NK-92 (cell line): ENCODE data around the gene ATF6.
"Not testable (repeated sequence)": the region's sequence is repeated elsewhere in the genome, so short reads cannot be mapped to it uniquely, and the experiment has no call there.

Source experiments
- DNase-seq: peaks from one replicate; lab custom pipeline; 2025; ENCODE audit not compliant: unreplicated experiment; lab: John Stamatoyannopoulos, UW

The ATF6 gene

GRCh38 chr1:161777261-161777660 lies 11.1 kb downstream of the ATF6 start:
- no peak for DNase-seq

- no peak for DNase-seq
Measured at GRCh38 chr1:161778522-161778921, 12.4 kb downstream of the ATF6 start.

- DNase-seq = no peak
Measured at GRCh38 chr1:161779393-161779792, 13.3 kb downstream of the ATF6 start.

GRCh38 chr1:161781995-161782394 lies 15.9 kb downstream of the ATF6 start:
- DNase-seq = no peak

DNA sequence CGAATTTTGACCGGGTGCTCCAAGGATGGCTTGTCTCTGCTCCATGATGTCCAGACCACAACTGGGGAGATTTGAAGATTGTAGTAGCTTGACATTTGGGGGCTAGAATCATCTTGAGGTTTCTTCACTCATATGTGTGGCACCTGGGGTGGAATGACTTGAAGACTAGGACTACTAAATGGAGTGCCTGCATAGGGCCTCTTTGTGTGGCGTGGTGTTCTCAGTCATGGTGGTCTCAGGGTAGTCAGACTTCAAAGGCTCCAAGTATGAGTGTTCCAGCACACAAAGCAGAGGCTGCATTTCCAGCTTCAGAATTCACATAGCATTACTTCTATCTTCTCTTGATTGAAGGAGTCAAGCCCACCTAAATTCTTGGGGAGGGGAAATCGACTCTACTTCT lies 16.8 kb downstream of the ATF6 start:
- DNase-seq = no peak

DNA sequence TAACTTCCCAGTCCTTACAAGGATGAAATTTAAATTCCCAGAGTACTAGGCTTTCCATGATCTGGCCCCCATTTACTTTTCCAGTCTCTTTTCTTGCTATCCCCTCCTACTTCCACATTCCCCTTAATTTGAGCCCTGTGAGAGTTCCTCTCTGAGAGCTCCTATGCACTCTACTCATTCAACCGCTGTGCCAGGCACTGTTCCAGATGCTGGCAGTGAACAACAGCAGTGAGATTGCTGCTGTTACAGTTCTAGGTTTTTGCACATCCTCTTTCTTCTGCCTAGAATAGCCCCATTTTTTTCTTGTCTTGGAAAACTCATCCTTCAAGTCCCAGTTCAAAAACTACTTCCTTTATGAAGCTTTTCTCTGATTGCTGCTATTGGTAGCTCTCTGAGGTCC lies 18.8 kb downstream of the ATF6 start:
- no peak for DNase-seq

GRCh38 chr1:161787355-161787754 lies 21.2 kb downstream of the ATF6 start:
- DNase-seq = no peak

GRCh38 chr1:161790587-161791317 lies 24.6 kb downstream of the ATF6 start:
- DNase-seq = no peak

GRCh38 chr1:161791904-161792655 lies 26.0 kb downstream of the ATF6 start:
- DNase-seq = no peak

GRCh38 chr1:161792740-161793139 lies 26.6 kb downstream of the ATF6 start:
- DNase-seq = no peak

DNA sequence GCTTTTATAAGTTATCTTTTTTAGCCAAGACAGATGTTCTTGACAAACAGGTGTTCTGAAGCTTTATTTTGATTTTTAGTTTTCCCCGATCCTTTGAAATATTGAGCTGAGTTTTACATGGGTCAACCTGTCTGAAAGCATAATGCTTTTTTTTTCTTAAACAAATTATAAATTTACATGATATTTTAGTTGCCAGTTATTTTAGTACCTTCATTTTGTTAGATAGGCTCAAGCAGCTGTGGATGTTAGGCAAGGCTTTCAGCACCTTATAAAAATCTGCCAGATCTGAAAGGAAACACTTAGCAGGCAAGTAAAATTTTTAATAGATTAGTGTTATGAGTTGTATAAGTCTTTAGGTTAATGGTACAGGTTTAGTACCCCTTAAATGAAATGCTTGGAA lies 33.7 kb downstream of the ATF6 start:
- no peak for DNase-seq

DNA sequence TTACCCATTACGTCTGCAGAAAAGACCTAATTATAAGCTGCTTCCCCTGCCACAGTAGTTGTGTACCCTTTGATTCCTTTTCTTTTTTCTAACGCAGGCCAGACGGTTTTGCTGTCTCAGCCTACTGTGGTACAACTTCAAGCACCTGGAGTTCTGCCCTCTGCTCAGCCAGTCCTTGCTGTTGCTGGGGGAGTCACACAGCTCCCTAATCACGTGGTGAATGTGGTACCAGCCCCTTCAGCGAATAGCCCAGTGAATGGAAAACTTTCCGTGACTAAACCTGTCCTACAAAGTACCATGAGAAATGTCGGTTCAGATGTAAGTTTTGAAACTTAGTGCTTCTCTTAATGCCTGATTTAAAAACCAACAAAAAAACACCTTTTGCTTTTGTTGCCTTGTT lies 35.8 kb downstream of the ATF6 start:
- no peak for DNase-seq

- no peak for DNase-seq
Measured at GRCh38 chr1:161803181-161803580, 37.1 kb downstream of the ATF6 start.

DNA sequence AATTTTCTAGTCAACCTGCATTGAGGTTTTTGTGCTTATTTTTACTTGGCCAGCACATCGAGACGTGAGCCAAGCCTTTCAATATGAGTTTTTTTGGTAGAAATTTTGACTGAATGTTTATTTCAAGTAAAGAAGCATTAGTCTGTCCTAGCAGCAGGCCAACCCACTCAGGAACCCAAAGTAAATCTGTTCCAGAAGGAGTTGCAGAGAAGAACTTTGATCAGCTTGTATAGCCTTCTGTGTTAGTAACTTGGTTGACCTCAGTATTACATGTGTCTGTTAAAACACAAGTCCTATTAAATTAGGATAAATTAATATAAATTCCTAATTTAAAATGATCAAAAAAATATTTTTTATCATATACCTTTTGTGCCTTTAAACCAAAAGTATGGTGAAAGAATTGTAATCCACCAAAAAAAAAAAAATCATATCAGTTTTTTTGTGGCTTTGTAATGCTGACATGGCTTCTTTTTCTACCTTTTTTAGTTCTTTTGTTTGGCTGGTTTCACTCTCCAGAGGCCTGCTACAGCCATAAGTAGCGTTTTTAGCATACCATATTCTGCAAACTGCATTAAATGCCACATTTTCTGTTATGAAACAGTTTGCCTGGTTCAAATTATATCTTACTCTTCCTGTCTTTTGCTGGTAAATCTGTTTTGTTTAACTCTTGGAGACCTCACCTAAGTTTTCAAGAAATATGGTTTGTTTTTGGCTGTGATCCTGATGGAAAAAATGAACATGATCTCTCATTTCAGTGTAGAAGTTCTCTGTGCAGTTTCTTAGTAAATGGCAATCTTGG lies 39.5 kb downstream of the ATF6 start:
- no peak for DNase-seq

DNA sequence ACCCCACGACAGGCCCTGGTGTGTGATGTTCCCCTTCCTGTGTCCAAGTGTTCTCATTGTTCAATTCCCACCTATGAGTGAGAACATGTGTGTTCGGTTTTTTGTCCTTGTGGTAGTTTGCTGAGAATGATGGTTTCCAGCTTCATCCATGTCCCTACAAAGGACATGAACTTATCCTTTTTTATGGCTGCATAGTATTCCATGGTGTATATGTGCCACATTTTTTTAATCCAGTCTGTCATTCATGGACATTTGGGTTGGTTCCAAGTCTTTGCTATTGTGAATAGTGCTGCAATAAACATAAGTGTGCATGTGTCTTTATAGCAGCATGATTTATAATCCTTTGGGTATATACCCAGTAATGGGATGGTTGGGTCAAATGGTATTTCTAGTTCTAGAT lies 43.1 kb downstream of the ATF6 start:
- not testable (repeated sequence) for DNase-seq

- not testable (repeated sequence) for DNase-seq
Measured at GRCh38 chr1:161809656-161810055, 43.5 kb downstream of the ATF6 start.

DNA sequence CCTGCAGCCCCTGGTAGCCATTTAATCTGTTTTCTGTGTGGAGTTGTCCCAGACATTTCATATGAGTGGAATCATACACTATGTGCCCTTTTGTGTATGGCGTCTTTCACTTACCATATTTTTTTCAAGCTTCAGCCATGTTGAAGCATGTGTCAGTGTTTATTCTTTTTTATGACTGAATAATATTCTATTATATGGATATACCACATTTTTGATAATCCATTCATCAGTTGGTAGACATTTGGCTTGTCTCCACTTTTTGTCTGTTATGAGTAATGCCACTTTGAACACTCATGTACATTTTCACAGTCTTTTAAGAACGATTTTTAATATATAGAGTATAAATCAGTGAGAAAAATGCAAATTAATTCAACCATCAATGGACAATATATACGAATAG lies 44.7 kb downstream of the ATF6 start:
- DNase-seq = no peak

- DNase-seq = no peak
Measured at GRCh38 chr1:161816201-161816600, 50.1 kb downstream of the ATF6 start.

DNA sequence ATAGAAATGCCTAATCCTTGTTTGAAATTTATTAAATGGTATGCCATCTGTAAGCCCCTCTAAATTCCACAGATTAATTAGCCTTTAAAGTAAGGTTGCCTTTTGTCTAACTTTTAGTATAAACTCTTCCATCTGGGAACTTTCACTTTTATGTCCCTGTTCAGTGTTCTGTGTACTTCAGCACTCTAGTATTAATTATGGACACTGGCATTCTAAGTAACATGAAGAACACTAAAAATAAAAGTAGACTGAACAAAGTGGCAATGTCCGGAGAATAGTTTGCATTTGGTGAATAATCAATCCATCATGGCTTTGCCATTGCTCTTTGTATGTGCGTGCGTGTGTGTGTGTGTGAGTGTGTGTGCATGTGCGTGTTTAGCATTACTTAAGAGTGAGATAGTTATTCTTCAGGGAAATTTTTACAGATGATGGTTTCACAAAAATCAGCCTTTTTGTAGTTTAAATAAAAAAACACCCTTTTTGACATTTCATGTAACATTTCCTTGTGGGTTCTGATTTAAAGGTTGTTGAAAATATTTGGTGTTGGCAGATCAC lies 51.1 kb downstream of the ATF6 start:
- no peak for DNase-seq

DNA sequence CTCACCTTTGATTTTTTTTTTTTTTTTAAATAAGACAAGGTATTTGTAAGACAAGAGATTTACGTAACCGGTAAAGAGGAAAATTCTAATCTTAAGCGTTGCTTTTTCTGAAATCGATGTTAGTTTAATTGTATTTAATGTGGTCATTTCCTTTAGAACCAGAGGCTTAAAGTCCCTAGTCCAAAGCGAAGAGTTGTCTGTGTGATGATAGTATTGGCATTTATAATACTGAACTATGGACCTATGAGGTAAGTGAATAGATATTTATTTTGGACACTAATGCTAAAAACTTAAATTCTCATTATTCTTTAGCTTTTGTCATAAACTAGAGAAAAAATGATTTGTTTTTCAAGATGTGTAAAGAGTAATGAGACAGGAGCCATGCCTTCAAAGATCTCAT lies 54.8 kb downstream of the ATF6 start:
- DNase-seq = no peak

DNA sequence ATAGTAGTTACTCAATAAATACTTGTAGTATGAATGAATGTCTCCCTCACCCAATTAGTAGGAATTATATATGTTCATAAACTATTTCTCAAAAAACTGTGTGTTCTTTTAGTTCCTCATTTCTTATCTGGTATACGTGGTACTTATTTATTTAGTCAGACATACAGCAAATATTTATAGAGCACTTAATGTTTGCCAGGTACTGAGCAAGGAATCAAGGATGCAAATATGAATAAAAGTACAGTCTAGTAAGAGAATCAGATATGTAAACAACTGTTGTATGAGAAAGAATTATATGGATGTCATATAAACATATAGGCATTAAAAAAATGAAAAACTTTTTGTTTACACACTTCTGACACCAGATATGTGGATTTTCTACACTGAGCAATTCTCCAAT lies 58.5 kb downstream of the ATF6 start:
- no peak for DNase-seq

DNA sequence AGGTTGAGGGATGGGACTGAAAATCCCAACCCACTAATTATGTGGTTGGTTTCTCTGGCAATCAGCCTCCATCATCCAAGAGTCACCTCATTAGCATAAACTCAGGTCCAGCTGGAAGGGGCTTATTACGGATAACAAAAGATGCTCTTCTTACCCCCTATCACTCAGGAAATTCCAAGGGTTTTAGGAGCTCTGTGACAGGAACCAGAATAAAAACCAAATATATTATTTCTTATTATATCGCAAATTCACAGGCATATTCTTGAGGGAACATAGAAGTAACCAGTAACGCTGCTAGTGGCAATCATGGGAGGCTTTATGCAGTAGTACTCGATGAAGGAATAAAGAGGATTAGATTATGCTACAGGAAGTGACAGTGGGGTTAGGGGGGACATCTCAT lies 59.7 kb downstream of the ATF6 start:
- DNase-seq = no peak
